IPS DF 19.7 (cell line): ENCODE measurements around the gene LEMD3.

Source experiments
- DNase-seq: peaks from one replicate; pipeline ENCODE4 v3.0.0-alpha.2; 2013; ENCODE audit warnings: low read depth, low spot score

The LEMD3 gene

GRCh38 chr12:65208125-65208524, 38.7 kb downstream of the LEMD3 start:
- no peak for DNase-seq

- no peak for DNase-seq
Observed at GRCh38 chr12:65208964-65209654, 39.7 kb downstream of the LEMD3 start.

DNA sequence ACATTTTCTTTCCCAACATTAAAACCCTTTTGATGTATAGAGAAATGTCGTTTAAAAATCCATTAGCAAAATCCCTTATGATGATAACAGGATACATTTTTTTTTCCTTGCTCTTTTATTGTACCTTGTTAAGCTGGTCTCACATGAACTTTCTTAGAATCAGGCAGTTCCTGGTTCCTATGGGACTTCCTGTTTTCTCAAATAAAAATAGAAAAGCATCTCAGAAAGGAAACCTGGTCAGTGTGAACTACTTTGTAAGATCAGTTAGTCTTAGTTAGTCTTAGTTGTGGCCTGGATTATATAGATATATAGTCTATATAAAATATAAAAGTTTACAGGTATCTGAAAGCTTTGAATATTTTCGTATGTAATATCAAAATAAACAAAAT, 40.3 kb downstream of the LEMD3 start:
- DNase-seq = no peak

- no peak for DNase-seq
Observed at GRCh38 chr12:65217086-65217485, 47.7 kb downstream of the LEMD3 start.

DNA sequence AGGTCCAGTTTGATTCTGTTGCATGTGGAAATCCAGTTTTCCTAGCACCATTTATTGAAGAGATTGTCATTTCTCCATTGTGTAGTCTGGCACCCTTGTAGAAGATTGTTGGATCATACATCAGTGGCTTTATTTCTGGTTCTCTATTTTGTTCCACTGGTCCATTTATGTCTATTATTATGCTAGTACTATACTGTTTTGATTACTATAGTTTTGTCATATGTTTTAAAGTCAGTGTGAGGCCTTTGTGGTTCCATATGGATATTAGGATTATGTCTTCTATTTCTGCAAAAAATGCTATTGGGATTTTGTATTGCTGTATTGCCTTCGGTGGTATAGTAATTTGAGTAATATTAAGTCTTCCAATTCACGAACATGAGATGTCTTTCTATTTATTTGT, 51.4 kb downstream of the LEMD3 start:
- DNase-seq = no peak

DNA sequence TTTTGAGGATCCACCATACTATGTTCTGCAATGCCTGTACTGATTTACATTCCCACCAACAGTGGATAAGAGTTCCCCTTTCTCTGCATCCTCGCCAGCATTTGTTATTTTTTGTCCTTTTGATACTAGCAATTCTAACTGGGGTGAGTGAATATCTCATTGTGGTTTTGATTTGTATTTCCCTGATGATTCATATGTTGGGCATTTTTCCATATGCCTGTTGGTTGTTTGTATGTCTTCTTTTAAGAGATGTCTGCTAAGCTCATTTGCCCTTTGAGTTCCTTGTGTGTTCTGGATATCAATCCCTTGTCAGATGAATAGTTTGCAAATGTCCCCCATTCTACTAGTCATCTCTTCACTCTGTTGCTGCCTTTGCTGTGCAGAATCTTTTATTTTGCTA, 60.1 kb downstream of the LEMD3 start:
- DNase-seq = no peak

GRCh38 chr12:65232476-65233077, 63.2 kb downstream of the LEMD3 start:
- no peak for DNase-seq

GRCh38 chr12:65237153-65237552, 67.8 kb downstream of the LEMD3 start:
- DNase-seq = no peak

GRCh38 chr12:65238609-65239008, 69.2 kb downstream of the LEMD3 start:
- no peak for DNase-seq

DNA sequence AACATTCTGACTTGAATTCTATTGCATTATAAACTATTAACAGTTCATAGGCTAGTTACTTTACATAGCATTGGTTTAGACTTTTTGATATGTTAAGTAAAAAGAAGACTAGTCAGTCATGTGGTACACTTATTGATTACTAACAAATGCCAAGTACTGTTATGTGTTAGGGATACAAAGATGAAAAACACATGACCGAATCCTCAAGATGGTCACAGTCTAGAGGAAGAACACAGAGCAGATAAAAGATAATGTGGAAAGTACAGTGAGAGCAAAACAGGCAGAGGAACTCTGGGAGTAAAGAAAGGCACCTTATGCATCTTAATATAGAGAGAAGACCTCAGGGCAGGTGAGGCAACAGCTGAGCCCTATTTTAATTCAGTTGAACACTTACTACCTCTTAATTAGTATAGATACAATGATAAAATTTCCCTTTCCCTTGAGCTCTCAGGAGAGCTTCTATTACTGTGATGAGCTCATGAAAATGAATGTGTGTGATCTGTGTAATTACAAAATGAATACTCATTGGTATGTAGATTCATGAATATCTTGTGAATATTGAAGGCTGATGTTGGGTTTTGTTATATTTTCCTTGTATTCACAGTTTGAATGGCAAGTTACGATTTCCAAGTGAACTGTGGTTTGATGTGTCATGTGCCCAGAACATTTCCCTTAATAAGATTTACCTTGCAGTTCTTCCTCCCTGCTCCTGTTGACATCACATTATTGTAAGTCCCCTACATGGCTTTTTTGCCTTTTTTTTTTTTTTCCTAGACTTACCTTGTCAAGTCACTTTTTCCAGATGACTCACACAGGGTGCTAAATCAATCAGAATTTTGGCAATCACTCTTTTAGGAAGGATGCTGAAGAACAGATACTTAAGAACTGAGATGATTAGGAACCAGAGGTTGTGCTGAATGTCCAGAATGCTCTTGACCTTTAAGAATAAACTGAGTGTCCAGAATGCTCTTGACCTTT, 79.6 kb downstream of the LEMD3 start:
- DNase-seq = no peak

GRCh38 chr12:65252515-65252914, 83.1 kb downstream of the LEMD3 start:
- no peak for DNase-seq

DNA sequence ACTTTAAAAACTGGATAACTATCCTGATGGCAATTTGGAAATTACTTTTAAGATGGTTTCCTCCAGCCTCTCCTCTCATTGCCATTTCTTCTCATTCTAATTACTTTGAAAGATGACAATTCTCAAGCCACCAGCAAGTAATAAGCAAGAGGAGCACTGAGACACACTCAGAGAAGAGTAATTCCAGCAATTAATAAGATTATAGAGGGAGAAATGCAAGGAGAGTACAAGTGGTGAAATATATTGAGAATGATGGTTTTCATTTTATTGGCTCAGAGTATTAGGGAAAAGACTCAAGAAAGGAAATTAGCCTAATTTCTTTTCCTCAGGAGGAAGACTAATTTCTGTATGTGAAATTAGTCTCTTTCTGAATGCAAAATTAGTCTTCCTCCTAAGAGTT, 88.6 kb downstream of the LEMD3 start:
- DNase-seq = no peak

DNA sequence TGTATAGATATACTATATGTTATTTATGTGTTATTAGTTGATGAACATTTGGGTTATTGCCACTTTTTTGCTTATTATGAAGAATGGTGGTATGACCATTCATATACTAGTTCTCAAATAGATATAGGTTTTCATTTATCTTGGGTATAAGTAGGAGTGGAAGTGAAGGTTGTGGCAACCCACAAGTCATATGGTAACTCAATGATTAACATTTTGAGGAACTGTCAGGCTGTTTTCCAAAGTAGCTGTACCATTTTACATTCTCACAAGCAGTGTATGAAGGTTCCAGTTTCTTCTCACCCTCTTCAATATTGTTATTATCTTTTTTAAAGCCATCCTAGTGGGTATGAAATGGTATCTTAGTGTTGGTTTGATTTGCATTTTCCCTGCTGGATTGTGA, 90.1 kb downstream of the LEMD3 start:
- DNase-seq = no peak

DNA sequence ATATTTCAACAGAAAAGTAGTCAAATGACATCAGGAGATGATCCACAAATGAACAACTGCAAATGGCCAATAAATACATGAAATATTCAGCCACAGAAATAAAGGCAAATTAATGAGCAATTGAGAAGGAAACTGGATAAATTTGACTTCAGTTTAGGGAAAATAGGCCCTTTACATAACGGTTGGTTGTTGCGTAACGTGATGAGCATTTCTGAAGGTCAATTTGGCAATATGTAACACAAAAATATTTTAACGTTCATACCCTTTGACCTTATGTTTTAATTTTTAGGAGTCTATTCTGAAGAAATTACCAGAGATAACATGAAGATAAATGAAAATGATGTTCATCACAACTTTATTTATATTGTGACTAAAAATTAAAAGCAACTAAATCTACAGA, 94.4 kb downstream of the LEMD3 start:
- no peak for DNase-seq

DNA sequence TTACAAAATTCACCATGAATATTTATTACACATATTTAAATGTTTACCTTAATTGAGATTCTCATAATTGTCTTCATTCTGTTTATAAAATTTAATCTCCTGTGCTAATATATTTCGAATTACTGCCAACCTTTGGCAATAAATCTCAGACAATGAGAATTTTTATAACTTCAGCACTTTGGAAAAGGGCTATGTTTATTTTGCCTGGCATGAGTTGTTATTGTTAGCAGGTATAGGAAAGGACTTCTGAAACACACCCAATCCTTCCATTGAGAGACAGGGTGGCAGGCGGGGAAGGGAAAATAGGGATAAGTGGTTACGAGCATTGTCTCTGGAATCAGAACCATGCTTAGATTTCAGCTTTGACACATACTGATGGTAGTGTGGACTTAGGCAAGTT, 97.0 kb downstream of the LEMD3 start:
- DNase-seq = no peak

DNA sequence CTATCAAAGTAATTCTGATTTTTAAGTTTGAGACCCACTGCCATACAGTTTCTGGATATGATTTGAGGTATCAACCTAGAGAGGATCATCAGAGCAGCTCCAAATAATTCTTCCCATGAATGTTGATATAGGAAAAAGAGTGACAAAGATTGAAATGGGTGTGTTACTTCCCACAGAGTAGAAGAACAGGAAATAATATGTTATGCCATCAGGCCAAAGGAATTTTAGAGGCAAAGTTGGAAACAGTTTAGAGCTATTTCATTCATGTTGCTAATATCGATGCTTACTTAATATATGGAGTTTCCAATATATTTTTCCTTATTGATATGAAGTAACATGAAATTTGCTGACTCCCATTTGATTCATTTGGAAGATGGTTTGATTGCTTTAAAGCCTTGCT, 100.2 kb downstream of the LEMD3 start:
- no peak for DNase-seq

GRCh38 chr12:65274602-65275272, 105.4 kb downstream of the LEMD3 start:
- no peak for DNase-seq

GRCh38 chr12:65275627-65276026, 106.2 kb downstream of the LEMD3 start:
- no peak for DNase-seq

DNA sequence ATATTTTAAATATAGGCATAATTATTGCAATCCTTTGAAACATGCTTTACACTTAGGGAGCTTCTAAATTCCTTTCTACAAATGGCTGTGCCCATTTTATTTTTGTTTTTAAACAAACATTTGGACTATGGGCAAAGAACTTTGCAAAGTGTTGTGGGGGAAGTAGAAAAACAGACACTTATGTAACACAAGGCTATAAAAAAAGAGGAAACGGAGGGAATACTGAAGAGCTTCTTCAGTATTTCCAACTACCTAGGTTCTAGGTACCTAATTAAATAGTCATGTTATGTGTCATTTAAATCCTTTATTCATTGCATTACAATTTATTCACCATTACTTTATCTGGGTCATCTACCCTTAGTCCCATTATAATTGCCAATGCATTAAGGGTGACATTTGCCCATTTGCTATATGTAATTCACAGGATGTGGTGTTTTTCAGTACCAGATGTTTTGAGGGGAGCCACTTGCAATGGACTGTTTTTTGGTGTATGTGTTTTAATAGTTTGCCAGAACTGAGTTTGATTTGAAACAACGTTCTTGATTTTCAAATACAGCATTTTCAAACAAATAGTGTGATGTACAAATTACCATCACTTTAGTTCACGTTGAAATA, 107.6 kb downstream of the LEMD3 start:
- no peak for DNase-seq

GRCh38 chr12:65277994-65278575, 108.7 kb downstream of the LEMD3 start:
- DNase-seq = no peak
